ENCODE measurements around the gene MTHFSD. TPM values are rescaled to one million over a fixed set of nuclear protein-coding genes. Genes with fewer than 3 reads are reported as not detected.

Gene MTHFSD
- total and polyA plus RNA-seq, 11 donors: 3.9 to 17.0 (median 11.4) TPM

- Histone ChIP-seq H3K4me3 (no peak overlapping the region), H3K36me3 (peaks cover 0 to 91% (median 66%) of the 10 kb centered on the region in 9 donors), H3K27ac (no peak overlapping the region), H3K9me3 (no peaks in the 10 kb centered on the region), H3K4me1 (peaks cover 0 to 9% (median 0%) of the 10 kb centered on the region in 12 donors), H3K27me3 (no peaks in the 10 kb centered on the region)
- ATAC-seq (no peak), DNase-seq (no peak)
- intact Hi-C loops (cut with DNase I): no loop called here
- WGBS, 4 donors: 58 to 72% (median 63%) methylated on average over 19 of the region's 19 CpGs
- TF ChIP-seq CTCF (IDR thresholded peaks at IDR 0.05): no peak
- no peak for TF ChIP-seq POLR2A (IDR thresholded peaks at IDR 0.05)
These were observed 8.9 kb downstream of the MTHFSD start for GRCh38 chr16:86545954-86546637.

- DNase-seq (no peak), ATAC-seq (no peak)
- Histone ChIP-seq H3K27me3 (no peaks in the 10 kb centered on the region), H3K4me1 (peaks cover 0 to 9% (median 0%) of the 10 kb centered on the region in 12 donors), H3K4me3 (no peak overlapping the region), H3K9me3 (no peaks in the 10 kb centered on the region), H3K27ac (no peak overlapping the region), H3K36me3 (peaks cover 0 to 91% (median 66%) of the 10 kb centered on the region in 9 donors)
- TF ChIP-seq POLR2A (IDR thresholded peaks at IDR 0.05): no peak
- no peak for TF ChIP-seq CTCF (IDR thresholded peaks at IDR 0.05)
- intact Hi-C loops (cut with DNase I): no loop called here
- 76 to 86% (median 81%) methylated on average over 9 to 12 of the region's 12 CpGs for WGBS, 4 donors
These were observed 9.6 kb downstream of the MTHFSD start for GRCh38 chr16:86545481-86545880.

- Histone ChIP-seq H3K9me3 (no peaks in the 10 kb centered on the region), H3K36me3 (peaks cover 0 to 96% (median 73%) of the 10 kb centered on the region in 9 donors), H3K4me1 (peaks cover 0 to 9% (median 0%) of the 10 kb centered on the region in 12 donors), H3K4me3 (no peak overlapping the region), H3K27ac (no peak overlapping the region), H3K27me3 (no peaks in the 10 kb centered on the region)
- DNase-seq (no peak), ATAC-seq (no peak)
- 89 to 94% (median 91%) methylated on average over 21 of the region's 21 CpGs for whole genome bisulfite sequencing, 4 donors
- TF ChIP-seq CTCF (IDR thresholded peaks at IDR 0.05) (no peak), POLR2A (IDR thresholded peaks at IDR 0.05) (no peak)
- intact Hi-C loops (cut with DNase I): no loop called here
These were observed 12.0 kb downstream of the MTHFSD start for GRCh38 chr16:86542756-86543750.

GRCh38 chr16:86541560-86541959 lies 13.5 kb downstream of the MTHFSD start:
- 78 to 97% (median 94%) methylated on average over 6 to 11 of the region's 11 CpGs for WGBS, 4 donors
- TF ChIP-seq POLR2A (IDR thresholded peaks at IDR 0.05): no peak
- TF ChIP-seq CTCF (IDR thresholded peaks at IDR 0.05): no peak
- intact Hi-C loops (cut with DNase I): no loop called here
- DNase-seq: no peak
- H3K9me3 ChIP-seq: no peaks in the 10 kb centered on the region
- peaks cover 0 to 9% (median 0%) of the 10 kb centered on the region in 12 donors for H3K4me1 ChIP-seq
- no peak overlapping the region for H3K27ac ChIP-seq
- H3K36me3 ChIP-seq: peaks cover 0 to 96% (median 73%) of the 10 kb centered on the region in 9 donors
- no peak for ATAC-seq
- no peaks in the 10 kb centered on the region for H3K27me3 ChIP-seq
- no peak overlapping the region for H3K4me3 ChIP-seq
